ENCODE results near the gene EIF4A3. TPM values are rescaled to one million over a fixed set of nuclear protein-coding genes. Genes with fewer than 3 reads are reported as not detected.

EIF4A3 gene
- total and polyA plus RNA-seq, 9 of the 15 experiments (the other 6 are each of a cell fraction or from before 2014, with no cell fraction given), result 62.7 to 171 (median 127) TPM

DNA sequence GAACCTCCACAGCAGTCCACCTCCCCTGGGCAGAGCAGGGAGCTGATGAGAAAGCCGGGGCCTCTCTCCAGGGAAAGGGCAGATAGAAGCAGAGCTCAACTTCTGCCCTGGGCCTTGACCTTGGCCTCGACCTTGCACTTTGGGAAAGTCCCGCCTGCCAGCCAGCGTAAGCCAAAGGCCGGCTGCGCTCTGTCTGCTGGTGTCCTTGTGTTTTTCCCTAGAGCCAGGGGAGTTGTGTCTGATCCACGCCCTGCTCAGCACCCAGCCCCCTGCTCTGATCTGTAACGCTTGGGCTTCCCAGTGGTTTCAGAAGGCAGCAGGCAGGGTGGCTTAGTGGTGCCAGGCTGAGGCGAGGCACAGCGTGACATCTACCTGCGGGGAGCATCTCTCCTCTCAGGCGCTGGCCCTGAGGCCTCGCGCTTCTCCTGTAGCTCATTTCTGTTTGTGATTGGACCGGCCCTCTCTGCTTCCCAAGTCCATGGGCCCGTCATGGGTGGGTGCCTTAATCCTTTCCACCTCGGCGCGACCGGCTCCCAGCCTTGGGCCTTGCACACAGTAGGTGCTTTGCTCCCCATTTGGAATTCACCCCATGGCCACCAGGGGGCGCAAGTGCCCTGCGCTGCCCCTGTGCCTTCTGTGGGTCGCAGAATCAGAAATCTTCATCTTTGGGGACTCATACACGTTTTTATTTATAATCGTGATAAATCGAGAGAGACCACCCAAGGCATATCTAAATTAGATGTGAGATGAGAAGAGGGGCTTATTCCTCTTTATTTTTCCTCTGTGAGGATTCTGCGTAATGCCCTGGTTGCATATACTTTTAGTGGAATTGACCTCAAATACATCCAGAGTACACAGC, 49.0 kb upstream of the EIF4A3 start:
- BruUV-seq (replicated peaks), result no TSS peak
- Histone ChIP-seq H3K4me2 (ENCODE audit: insufficient read depth, low read length) (no peak overlapping the region), H3K9me1 (ENCODE audit: control insufficient read depth, insufficient read depth, low read length) (no peaks in the 10 kb centered on the region), H3K27me3 (ENCODE audit: control insufficient read depth in 2 of 2, insufficient read depth in 2 of 2, low read length in 2 of 2) (peaks cover 34 to 51% of the 10 kb centered on the region in 2 experiments), H3K4me1 (replicated peaks in 1 of 2; ENCODE audit: control insufficient read depth in 2 of 2, insufficient read depth in 2 of 2, low read length in 2 of 2) (peaks cover 0 to 20% of the 10 kb centered on the region in 2 experiments; a peak in 2 of 5 replicates), H3K4me3 (no peak overlapping the region), H4K20me1 (replicated peaks; ENCODE audit: control insufficient read depth, insufficient read depth, low read length) (no peaks in the 10 kb centered on the region), H3K9me3 (replicated peaks; ENCODE audit: control insufficient read depth, insufficient read depth, low read depth, low read length) (no peaks in the 10 kb centered on the region), H3K79me2 (ENCODE audit: control insufficient read depth, insufficient read depth, low read length) (no peaks in the 10 kb centered on the region), H3K36me3 (ENCODE audit: control insufficient read depth, insufficient read depth, low read length) (no peaks in the 10 kb centered on the region), H2AFZ (ENCODE audit: low read depth, low read length) (no peak overlapping the region), H3K27ac (ENCODE audit: extremely low read depth, low read depth, low read length) (no peak overlapping the region), H3K9ac (ENCODE audit: insufficient read depth in 1 of 2, low read depth in 2 of 2, low read length in 2 of 2) (peak overlapping the region in 1 of 2 experiments; percentile 17; a peak in 1 of 4 replicates)
- intact Hi-C loops (cut with micrococcal nuclease) (loop anchor here (2.0 to 5.0 kb wide), 2 partner anchors 169 to 216 kb away; no protein-coding TSS in a partner anchor), in situ Hi-C loops (cut with MboI) (loop anchor here (10.0 kb wide), 1 partner anchor 789 kb away; no protein-coding TSS in a partner anchor)
- ChIA-PET CTCF (ENCODE audit: low intra/inter-chr PET ratio) (interaction anchor here (0.7 to 1.1 kb wide), 4 partner anchors 89 to 191 kb away, joined by 3 to 4 read pairs (median 3); no protein-coding TSS in a partner anchor), POLR2A (interaction anchor here (1.1 kb wide), 1 partner anchor 12 kb away, joined by 6 read pairs; no protein-coding TSS in a partner anchor)
- FAIRE-seq, result peak; percentile 56
- ATAC-seq, result peak; percentile 65
- 30% methylated on average over 27 of the region's 27 CpGs for WGBS (ENCODE audit: insufficient coverage, low coverage, missing lambda C conversion rate)
- peak; percentile 54 to 69 (median 64) for DNase-seq (ENCODE audit: extremely low read depth in 1 of 4, low spot score in 3 of 4)
- TF ChIP-seq JUNB (CRISPR knock-in tag; conservative IDR thresholded peaks at IDR 0.05), result no peak
- no peak for TF ChIP-seq ZNF707 (CRISPR knock-in tag; conservative IDR thresholded peaks at IDR 0.05)
- TF ChIP-seq ZNF507 (tag; conservative IDR thresholded peaks at IDR 0.05), result no peak
- TF ChIP-seq, protein P1, sequence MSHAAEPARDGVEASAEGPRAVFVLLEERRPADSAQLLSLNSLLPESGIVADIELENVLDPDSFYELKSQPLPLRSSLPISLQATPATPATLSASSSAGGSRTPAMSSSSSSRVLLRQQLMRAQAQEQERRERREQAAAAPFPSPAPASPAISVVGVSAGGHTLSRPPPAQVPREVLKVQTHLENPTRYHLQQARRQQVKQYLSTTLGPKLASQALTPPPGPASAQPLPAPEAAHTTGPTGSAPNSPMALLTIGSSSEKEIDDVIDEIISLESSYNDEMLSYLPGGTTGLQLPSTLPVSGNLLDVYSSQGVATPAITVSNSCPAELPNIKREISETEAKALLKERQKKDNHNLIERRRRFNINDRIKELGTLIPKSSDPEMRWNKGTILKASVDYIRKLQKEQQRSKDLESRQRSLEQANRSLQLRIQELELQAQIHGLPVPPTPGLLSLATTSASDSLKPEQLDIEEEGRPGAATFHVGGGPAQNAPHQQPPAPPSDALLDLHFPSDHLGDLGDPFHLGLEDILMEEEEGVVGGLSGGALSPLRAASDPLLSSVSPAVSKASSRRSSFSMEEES (CRISPR knock-in tag; IDR thresholded peaks at IDR 0.05), result no peak
- no peak for TF ChIP-seq ZNF766 (CRISPR knock-in tag; conservative IDR thresholded peaks at IDR 0.05)
- TF ChIP-seq, protein P2, sequence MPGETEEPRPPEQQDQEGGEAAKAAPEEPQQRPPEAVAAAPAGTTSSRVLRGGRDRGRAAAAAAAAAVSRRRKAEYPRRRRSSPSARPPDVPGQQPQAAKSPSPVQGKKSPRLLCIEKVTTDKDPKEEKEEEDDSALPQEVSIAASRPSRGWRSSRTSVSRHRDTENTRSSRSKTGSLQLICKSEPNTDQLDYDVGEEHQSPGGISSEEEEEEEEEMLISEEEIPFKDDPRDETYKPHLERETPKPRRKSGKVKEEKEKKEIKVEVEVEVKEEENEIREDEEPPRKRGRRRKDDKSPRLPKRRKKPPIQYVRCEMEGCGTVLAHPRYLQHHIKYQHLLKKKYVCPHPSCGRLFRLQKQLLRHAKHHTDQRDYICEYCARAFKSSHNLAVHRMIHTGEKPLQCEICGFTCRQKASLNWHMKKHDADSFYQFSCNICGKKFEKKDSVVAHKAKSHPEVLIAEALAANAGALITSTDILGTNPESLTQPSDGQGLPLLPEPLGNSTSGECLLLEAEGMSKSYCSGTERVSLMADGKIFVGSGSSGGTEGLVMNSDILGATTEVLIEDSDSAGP (CRISPR knock-in tag; IDR thresholded peaks at IDR 0.05), result no peak
- no peak for TF ChIP-seq HMG20B (CRISPR knock-in tag; IDR thresholded peaks at IDR 0.05)
- TF ChIP-seq GABPB1 (CRISPR knock-in tag; IDR thresholded peaks at IDR 0.05), result no peak
- TF ChIP-seq, protein P3, sequence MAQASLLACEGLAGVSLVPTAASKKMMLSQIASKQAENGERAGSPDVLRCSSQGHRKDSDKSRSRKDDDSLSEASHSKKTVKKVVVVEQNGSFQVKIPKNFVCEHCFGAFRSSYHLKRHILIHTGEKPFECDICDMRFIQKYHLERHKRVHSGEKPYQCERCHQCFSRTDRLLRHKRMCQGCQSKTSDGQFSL (CRISPR knock-in tag; IDR thresholded peaks at IDR 0.05), result no peak
- TF ChIP-seq, protein P3 (tag; IDR thresholded peaks at IDR 0.05), result no peak
- TF ChIP-seq, protein P4, sequence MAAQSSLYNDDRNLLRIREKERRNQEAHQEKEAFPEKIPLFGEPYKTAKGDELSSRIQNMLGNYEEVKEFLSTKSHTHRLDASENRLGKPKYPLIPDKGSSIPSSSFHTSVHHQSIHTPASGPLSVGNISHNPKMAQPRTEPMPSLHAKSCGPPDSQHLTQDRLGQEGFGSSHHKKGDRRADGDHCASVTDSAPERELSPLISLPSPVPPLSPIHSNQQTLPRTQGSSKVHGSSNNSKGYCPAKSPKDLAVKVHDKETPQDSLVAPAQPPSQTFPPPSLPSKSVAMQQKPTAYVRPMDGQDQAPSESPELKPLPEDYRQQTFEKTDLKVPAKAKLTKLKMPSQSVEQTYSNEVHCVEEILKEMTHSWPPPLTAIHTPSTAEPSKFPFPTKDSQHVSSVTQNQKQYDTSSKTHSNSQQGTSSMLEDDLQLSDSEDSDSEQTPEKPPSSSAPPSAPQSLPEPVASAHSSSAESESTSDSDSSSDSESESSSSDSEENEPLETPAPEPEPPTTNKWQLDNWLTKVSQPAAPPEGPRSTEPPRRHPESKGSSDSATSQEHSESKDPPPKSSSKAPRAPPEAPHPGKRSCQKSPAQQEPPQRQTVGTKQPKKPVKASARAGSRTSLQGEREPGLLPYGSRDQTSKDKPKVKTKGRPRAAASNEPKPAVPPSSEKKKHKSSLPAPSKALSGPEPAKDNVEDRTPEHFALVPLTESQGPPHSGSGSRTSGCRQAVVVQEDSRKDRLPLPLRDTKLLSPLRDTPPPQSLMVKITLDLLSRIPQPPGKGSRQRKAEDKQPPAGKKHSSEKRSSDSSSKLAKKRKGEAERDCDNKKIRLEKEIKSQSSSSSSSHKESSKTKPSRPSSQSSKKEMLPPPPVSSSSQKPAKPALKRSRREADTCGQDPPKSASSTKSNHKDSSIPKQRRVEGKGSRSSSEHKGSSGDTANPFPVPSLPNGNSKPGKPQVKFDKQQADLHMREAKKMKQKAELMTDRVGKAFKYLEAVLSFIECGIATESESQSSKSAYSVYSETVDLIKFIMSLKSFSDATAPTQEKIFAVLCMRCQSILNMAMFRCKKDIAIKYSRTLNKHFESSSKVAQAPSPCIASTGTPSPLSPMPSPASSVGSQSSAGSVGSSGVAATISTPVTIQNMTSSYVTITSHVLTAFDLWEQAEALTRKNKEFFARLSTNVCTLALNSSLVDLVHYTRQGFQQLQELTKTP (IDR thresholded peaks at IDR 0.05; ENCODE audit: low read depth in 1 of 2, partially characterized antibody in 2 of 2), result no peak
- TF ChIP-seq CSDE1 (IDR thresholded peaks at IDR 0.05), result no peak
